Lower lobe of right lung (tissue), 2 donors: ENCODE data around the gene PHTF2. TPM values are rescaled to one million over a fixed set of nuclear protein-coding genes. Genes with fewer than 3 reads are reported as not detected.

Source experiments
- ATAC-seq, 2 donors: fragments of 200-7000 bp; cut with Tn5 transposase; one replicate each; pipeline ENCODE4 v1.9.1; 2020 to 2022; ENCODE audit warnings: mild to moderate bottlenecking in 2 of 2, moderate library complexity in 2 of 2
- DNase-seq: peaks from one replicate; pipeline ENCODE4 v3.0.0-alpha.2; 2020
- H3K27ac ChIP-seq: fragments of 200-600 bp; one replicate; pipeline ENCODE4 v1.8.0; 2022
- H3K27me3 ChIP-seq: fragments of 200-600 bp; one replicate; pipeline ENCODE4 v1.8.0; 2022; ENCODE audit warnings: low read depth
- H3K36me3 ChIP-seq: fragments of 200-600 bp; one replicate; pipeline ENCODE4 v1.8.0; 2022; ENCODE audit warnings: mild to moderate bottlenecking
- H3K4me1 ChIP-seq: fragments of 200-600 bp; one replicate; pipeline ENCODE4 v1.8.0; 2022
- H3K4me3 ChIP-seq: fragments of 200-600 bp; one replicate; pipeline ENCODE4 v1.8.0; 2022; ENCODE audit warnings: mild to moderate bottlenecking
- H3K9me3 ChIP-seq: fragments of 200-600 bp; one replicate; pipeline ENCODE4 v1.8.0; 2022
- intact Hi-C: fragments of 100-400 bp; cut with DNase I; formaldehyde crosslinking; loops from one replicate; pipeline ENCODE4 v1.11.0; 2022
- total RNA-seq: library from RNA; stranded (reverse); fragmentation: NEBNext Ultra II Directional; extraction: Animal tissue kit (Norgen Biotek cat#: 25700); gene quantifications from one replicate; pipeline ENCODE4 v1.2.1, GENCODE V29; 2021
- TF ChIP-seq, protein P1 (sequence below): fragments of 200-600 bp; IDR thresholded peaks from one replicate; pipeline ENCODE4 v1.8.0; 2022; ENCODE audit warnings: antibody characterized with exemption, mild to moderate bottlenecking
- donor health status: DM: no; HTN: yes; CAD: no; lungs with severe emphysema.

The PHTF2 gene
- total RNA-seq, 1 donor from 2014 or later, result 15.2 TPM

DNA sequence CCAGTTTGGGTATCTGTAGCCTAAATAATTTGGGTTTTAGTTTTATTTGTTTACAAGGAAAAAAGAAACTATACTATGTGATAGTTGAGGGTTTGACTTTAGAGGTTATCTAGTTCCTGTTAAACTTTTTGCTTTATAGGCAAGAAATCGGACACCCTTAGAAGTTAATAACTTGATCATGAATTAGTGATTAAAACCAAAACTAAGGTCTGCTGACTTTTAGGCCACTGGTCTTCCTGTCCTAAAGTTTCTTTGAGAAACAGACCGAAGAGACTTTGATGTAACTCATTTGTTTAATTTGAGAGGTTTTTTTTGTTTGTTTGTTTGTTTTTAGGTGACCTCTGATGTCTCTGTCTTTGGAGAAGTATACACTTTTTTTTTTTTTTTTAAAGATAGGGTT, 59.7 kb downstream of the PHTF2 start:
- ATAC-seq, result no peak
- Histone ChIP-seq H3K27ac (no peak overlapping the region), H3K4me3 (no peak overlapping the region), H3K9me3 (no peaks in the 10 kb centered on the region), H3K27me3 (no peaks in the 10 kb centered on the region), H3K36me3 (no peaks in the 10 kb centered on the region), H3K4me1 (peaks cover 5% of the 10 kb centered on the region)
- DNase-seq, result no peak
- TF ChIP-seq, protein P1, sequence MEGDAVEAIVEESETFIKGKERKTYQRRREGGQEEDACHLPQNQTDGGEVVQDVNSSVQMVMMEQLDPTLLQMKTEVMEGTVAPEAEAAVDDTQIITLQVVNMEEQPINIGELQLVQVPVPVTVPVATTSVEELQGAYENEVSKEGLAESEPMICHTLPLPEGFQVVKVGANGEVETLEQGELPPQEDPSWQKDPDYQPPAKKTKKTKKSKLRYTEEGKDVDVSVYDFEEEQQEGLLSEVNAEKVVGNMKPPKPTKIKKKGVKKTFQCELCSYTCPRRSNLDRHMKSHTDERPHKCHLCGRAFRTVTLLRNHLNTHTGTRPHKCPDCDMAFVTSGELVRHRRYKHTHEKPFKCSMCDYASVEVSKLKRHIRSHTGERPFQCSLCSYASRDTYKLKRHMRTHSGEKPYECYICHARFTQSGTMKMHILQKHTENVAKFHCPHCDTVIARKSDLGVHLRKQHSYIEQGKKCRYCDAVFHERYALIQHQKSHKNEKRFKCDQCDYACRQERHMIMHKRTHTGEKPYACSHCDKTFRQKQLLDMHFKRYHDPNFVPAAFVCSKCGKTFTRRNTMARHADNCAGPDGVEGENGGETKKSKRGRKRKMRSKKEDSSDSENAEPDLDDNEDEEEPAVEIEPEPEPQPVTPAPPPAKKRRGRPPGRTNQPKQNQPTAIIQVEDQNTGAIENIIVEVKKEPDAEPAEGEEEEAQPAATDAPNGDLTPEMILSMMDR, result no peak
- intact Hi-C loops, result no loop called here

DNA sequence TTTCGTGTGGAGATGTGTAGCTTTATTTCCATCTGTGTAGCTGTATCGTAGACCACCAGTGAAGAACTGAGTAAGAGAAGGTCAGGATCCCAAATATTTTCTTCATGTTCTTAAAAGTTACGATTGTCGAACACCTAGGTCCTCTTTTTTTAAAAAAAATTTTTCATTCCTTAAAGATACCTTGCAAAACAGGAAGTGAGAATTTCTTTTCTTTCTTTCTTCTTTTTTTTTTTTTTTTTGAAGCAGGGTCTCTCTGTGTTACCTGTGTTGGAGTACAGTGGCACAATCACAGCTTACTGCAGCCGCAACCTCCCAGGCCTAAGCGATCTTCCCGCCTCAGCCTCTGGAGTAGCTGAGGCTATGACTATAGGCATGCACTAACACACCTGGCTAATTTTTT, 60.8 kb downstream of the PHTF2 start:
- DNase-seq (no peak), ATAC-seq (no peak)
- no peak overlapping the region for H3K4me3 ChIP-seq
- no peak overlapping the region for H3K27ac ChIP-seq
- intact Hi-C loops, result no loop called here
- TF ChIP-seq, protein P1, result no peak
- no peaks in the 10 kb centered on the region for H3K27me3 ChIP-seq
- no peaks in the 10 kb centered on the region for H3K9me3 ChIP-seq
- H3K4me1 ChIP-seq, result peaks cover 5% of the 10 kb centered on the region
- no peaks in the 10 kb centered on the region for H3K36me3 ChIP-seq

DNA sequence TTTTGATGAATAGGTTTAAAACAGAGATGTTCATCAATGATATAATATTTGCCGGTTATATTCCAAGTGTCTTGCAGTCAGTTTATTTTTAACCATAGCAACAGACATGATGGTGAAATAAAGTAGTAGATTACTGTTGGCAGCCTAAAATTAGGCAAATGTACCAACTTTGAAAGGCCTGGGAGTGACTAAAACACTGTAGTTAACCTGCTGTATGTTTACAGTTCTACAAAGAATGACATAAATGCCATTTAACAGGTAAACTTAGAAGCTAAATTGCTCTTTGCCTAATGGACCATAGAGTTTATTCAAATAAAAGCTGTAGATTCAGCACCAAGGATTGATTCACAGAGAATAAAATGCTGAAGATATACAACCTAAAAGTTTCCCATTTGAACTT, 64.1 kb downstream of the PHTF2 start:
- H3K27me3 ChIP-seq, result no peaks in the 10 kb centered on the region
- intact Hi-C loops, result no loop called here
- no peak overlapping the region for H3K27ac ChIP-seq
- DNase-seq, result no peak
- peaks cover 14% of the 10 kb centered on the region for H3K4me1 ChIP-seq
- H3K36me3 ChIP-seq, result no peaks in the 10 kb centered on the region
- TF ChIP-seq, protein P1, result no peak
- H3K9me3 ChIP-seq, result no peaks in the 10 kb centered on the region
- no peak overlapping the region for H3K4me3 ChIP-seq
- ATAC-seq, result no peak

DNA sequence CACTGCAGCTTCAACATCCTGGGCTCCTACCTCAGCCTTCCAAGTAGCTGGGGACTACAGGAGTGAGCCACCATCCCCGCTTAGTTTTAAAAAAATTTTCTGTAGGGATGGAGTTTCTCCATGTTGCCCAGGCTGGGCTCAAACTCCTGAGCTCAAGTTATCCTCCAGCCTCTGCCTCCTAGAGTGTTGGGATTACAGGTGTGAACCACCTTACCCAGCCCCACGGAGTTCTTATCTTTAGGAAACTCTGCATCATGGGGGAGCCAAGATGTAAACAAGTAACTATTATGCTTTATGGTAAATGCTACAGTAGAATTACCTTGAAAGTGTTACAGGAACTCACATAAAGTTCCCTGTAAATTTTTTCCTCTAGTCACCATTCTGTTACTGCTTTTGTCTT, 65.3 kb downstream of the PHTF2 start:
- Histone ChIP-seq H3K4me1 (peaks cover 13% of the 10 kb centered on the region), H3K27ac (no peak overlapping the region), H3K27me3 (no peaks in the 10 kb centered on the region), H3K4me3 (no peak overlapping the region), H3K36me3 (no peaks in the 10 kb centered on the region), H3K9me3 (no peaks in the 10 kb centered on the region)
- TF ChIP-seq, protein P1, result no peak
- intact Hi-C loops, result no loop called here
- ATAC-seq, result no peak
- no peak for DNase-seq

DNA sequence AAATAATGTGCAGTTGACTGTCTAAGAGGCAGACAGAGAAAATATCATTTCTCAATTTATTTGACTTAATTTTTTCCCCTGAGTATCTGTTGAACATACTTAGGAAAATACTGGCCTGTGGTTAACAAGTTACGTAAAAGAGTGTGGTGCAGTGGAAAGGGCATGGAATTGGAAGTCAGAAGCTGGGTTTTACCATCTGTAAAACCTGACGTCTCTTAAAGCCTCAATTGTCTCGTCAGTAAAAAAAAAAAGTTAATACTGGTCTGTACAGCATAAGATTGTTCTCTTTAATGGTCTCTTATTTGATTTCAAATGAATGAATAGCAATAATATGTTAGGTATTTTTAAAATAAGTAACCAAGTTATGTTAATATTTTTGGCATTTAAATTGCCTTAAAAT, 67.8 kb downstream of the PHTF2 start:
- Histone ChIP-seq H3K27me3 (no peaks in the 10 kb centered on the region), H3K4me3 (no peak overlapping the region), H3K9me3 (no peaks in the 10 kb centered on the region), H3K4me1 (peaks cover 13% of the 10 kb centered on the region), H3K36me3 (no peaks in the 10 kb centered on the region), H3K27ac (no peak overlapping the region)
- ATAC-seq, result no peak
- TF ChIP-seq, protein P1, result no peak
- DNase-seq, result no peak
- intact Hi-C loops, result no loop called here
